ENCODE measurements around the gene NLRP10.

Gene NLRP10, protein sequence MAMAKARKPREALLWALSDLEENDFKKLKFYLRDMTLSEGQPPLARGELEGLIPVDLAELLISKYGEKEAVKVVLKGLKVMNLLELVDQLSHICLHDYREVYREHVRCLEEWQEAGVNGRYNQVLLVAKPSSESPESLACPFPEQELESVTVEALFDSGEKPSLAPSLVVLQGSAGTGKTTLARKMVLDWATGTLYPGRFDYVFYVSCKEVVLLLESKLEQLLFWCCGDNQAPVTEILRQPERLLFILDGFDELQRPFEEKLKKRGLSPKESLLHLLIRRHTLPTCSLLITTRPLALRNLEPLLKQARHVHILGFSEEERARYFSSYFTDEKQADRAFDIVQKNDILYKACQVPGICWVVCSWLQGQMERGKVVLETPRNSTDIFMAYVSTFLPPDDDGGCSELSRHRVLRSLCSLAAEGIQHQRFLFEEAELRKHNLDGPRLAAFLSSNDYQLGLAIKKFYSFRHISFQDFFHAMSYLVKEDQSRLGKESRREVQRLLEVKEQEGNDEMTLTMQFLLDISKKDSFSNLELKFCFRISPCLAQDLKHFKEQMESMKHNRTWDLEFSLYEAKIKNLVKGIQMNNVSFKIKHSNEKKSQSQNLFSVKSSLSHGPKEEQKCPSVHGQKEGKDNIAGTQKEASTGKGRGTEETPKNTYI

DNA sequence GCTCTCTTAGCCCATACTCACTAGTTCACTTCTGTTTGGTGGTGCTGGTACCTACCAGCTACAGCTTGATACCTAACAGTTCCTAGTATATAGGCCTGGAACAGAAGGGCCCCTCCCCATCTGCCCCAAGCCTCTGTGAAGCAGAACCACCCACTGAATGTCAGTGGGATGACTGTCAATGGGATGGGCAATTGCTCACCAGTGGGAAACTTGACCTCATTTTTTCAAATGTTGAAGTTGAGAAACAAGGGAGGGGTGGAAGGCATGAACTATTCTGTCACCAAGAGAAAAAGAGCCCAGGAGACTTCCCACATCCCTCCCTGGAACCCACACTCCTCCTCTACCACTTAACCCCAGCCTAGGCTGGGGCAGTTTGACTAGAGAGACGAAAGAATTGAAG, at the start of gene NLRP10:
Gene NLRP10 (minus strand): TSS at position 62 of the 400 bp plus-strand sequence. CDS start 1,952 bp downstream, outside the sequence.
- intact Hi-C loops (cut with DNase I; ENCODE audit: low total_unique reads): no loop called here
- Histone ChIP-seq H3K4me1 (no peaks in the 10 kb centered on the region), H3K27me3 (peaks cover 0 to 3% of the 10 kb centered on the region in 2 donors), H3K4me3 (no peak within 1 kb of the TSS), H3K36me3 (no peaks in the 10 kb centered on the region), H3K9me3 (no peaks in the 10 kb centered on the region), H3K27ac (no peak within 1 kb of the TSS)
- TF ChIP-seq, protein P1, sequence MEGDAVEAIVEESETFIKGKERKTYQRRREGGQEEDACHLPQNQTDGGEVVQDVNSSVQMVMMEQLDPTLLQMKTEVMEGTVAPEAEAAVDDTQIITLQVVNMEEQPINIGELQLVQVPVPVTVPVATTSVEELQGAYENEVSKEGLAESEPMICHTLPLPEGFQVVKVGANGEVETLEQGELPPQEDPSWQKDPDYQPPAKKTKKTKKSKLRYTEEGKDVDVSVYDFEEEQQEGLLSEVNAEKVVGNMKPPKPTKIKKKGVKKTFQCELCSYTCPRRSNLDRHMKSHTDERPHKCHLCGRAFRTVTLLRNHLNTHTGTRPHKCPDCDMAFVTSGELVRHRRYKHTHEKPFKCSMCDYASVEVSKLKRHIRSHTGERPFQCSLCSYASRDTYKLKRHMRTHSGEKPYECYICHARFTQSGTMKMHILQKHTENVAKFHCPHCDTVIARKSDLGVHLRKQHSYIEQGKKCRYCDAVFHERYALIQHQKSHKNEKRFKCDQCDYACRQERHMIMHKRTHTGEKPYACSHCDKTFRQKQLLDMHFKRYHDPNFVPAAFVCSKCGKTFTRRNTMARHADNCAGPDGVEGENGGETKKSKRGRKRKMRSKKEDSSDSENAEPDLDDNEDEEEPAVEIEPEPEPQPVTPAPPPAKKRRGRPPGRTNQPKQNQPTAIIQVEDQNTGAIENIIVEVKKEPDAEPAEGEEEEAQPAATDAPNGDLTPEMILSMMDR (IDR thresholded peaks at IDR 0.05): no peak
- DNase-seq: no peak

DNA sequence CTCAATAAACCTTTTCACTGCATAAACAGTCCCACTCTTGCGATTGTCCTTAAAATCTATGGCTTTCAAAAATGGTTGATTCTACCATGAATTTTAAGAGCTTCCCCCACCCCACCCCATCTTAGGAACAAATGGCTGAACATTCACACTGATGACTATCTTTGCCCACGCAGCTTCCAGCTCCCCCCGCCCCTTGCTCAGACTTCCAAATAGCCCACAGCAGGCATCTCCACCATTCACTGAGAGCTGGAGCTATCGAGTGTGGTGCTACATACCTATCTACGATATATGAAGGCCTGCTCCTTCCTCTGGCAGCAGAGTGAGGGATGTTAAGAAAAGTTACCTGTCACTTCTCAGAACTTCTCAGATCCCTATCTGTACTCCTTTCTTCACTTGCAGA, 48.6 kb upstream of the NLRP10 start:
- no peak for DNase-seq
- Histone ChIP-seq H3K27me3 (peaks cover 0 to 2% of the 10 kb centered on the region in 2 donors), H3K36me3 (no peaks in the 10 kb centered on the region), H3K4me1 (peaks cover 0 to 11% (median 0%) of the 10 kb centered on the region in 4 donors), H3K4me3 (no peak overlapping the region), H3K27ac (no peak overlapping the region), H3K9me3 (no peaks in the 10 kb centered on the region)
- intact Hi-C loops (cut with DNase I; ENCODE audit: low total_unique reads): no loop called here
- TF ChIP-seq, protein P1 (IDR thresholded peaks at IDR 0.05): no peak

DNA sequence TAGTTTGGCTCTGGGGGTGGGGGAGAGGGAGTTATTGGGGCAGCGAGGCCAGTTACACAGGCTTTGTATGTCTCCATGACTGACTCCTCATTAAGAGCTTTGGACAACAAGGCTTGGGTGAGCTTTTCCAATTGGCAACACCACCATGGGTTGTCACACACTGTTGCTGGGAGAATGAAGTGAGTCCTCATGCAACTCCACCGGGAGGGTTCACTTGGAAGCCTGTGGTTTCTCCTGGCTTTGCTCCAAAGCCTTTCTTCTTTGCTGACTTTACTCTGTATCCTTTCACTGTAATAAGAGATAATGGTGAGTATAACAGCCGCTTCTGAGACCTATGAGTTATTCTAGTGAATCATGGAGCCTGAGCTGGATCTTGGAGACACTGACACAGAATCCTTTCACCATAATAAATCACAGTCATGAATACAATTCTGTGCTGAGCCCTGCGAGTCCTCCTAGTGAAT, 46.8 kb upstream of the NLRP10 start:
- TF ChIP-seq, protein P1 (IDR thresholded peaks at IDR 0.05): no peak
- Histone ChIP-seq H3K9me3 (no peaks in the 10 kb centered on the region), H3K4me1 (no peaks in the 10 kb centered on the region), H3K27me3 (peaks cover 0 to 2% of the 10 kb centered on the region in 2 donors), H3K27ac (no peak overlapping the region), H3K36me3 (no peaks in the 10 kb centered on the region), H3K4me3 (no peak overlapping the region)
- intact Hi-C loops (cut with DNase I; ENCODE audit: low total_unique reads): no loop called here
- DNase-seq: no peak

DNA sequence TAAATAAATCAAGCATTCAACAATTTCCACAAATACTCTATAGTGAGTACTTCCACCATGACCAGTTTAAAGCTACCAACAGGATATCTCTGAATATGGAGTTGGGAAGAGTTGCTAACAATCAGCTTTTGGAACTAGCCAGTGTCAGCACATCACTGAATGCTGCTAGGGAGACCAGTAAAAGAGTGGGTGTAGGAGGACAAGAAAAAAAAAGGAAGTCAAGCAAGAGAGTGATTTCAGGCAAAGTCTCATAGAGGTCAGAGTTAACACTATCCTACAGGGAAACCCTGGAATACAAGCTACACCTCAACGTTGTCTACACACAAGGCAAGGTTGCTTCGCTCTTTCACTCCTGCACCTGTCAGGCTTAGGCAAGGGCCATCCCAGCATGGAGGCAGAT, 46.1 kb upstream of the NLRP10 start:
- Histone ChIP-seq H3K4me3 (no peak overlapping the region), H3K4me1 (no peaks in the 10 kb centered on the region), H3K27ac (no peak overlapping the region), H3K27me3 (peaks cover 0 to 2% of the 10 kb centered on the region in 2 donors), H3K36me3 (no peaks in the 10 kb centered on the region), H3K9me3 (no peaks in the 10 kb centered on the region)
- intact Hi-C loops (cut with DNase I; ENCODE audit: low total_unique reads): no loop called here
- TF ChIP-seq, protein P1 (IDR thresholded peaks at IDR 0.05): no peak
- no peak for DNase-seq

DNA sequence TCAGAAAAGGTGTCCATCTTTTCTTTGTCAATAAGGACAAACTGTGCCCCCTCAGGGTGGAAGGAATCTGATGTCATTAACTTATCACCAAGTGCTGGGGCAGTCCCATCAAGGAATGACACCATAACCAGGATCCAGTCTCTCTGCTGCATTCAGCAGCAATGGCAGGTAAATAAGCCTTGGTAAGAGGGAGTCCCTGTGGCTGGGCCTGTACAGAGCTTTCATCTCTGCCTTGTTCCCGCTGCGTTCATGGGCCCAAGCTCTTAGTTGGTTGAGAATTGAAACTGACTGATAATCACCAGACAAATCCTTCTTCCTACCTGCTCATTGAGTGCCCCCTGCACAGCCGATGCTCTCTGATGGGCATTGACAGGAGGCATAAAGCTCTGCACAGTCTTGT, 44.6 kb upstream of the NLRP10 start:
- peaks cover 0 to 7% of the 10 kb centered on the region in 2 donors for H3K27me3 ChIP-seq
- no peaks in the 10 kb centered on the region for H3K4me1 ChIP-seq
- TF ChIP-seq, protein P1 (IDR thresholded peaks at IDR 0.05): no peak
- no peaks in the 10 kb centered on the region for H3K36me3 ChIP-seq
- no peak overlapping the region for H3K4me3 ChIP-seq
- H3K27ac ChIP-seq: no peak overlapping the region
- no peak for DNase-seq
- intact Hi-C loops (cut with DNase I; ENCODE audit: low total_unique reads): loop anchor here (5.0 kb wide), 1 partner anchor 87 kb away; no protein-coding TSS in a partner anchor
- H3K9me3 ChIP-seq: no peaks in the 10 kb centered on the region
